ENCODE data around the gene ANKRD9.
"Not testable (repeated sequence)": the region's sequence is repeated elsewhere in the genome, so short reads cannot be mapped to it uniquely, and the experiment has no call there.

Gene ANKRD9

DNA sequence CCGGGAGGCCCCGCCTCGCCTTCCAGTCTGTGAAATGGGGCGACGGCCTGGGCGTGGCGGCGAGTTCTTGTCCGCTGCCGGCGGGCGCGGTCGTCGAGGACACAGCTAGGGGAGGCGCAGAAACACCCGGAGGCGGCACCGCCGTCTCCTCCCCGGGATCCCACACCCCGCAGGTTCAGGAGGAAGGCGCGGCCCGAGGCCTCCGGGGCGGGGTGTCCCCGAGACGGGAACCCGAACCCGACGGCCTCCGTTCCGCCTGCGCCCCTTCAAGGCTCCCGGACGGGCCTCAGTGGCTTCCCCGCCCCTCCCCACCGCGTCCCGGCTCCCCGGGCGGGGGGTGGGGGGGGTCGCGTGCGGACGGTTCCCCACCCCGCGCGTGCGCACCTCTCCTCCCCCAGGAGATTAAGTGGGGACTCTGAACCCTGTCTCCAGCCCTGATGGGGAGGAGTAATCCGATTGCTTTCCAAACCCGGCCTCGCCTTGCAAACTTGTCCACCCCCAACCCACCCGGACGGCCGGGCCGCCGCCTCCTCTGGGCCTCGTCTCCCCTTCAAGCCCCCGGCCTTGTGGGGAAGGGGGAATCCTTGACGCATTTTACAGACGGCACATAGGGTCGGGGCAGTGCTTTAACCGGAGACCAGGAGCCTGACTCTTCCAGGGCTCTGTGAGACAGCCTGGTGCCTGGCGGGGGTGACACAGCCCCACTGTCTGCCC, 35.3 kb upstream of the ANKRD9 start:
- H3K9ac ChIP-seq (ENCODE audit: low read length), result peak overlapping the region; percentile 57
- peaks cover 20% of the 10 kb centered on the region for H3K4me1 ChIP-seq (ENCODE audit: control insufficient read depth, insufficient read depth, low read length)
- no peaks in the 10 kb centered on the region for H3K36me3 ChIP-seq (ENCODE audit: control insufficient read depth, insufficient read depth, low read length)
- no peaks in the 10 kb centered on the region for H3K9me3 ChIP-seq (ENCODE audit: control insufficient read depth, low read length)
- peaks cover 15% of the 10 kb centered on the region for H3K27me3 ChIP-seq (ENCODE audit: control insufficient read depth, insufficient read depth, low read length)
- no peak overlapping the region for H3K4me3 ChIP-seq (ENCODE audit: low read length)

DNA sequence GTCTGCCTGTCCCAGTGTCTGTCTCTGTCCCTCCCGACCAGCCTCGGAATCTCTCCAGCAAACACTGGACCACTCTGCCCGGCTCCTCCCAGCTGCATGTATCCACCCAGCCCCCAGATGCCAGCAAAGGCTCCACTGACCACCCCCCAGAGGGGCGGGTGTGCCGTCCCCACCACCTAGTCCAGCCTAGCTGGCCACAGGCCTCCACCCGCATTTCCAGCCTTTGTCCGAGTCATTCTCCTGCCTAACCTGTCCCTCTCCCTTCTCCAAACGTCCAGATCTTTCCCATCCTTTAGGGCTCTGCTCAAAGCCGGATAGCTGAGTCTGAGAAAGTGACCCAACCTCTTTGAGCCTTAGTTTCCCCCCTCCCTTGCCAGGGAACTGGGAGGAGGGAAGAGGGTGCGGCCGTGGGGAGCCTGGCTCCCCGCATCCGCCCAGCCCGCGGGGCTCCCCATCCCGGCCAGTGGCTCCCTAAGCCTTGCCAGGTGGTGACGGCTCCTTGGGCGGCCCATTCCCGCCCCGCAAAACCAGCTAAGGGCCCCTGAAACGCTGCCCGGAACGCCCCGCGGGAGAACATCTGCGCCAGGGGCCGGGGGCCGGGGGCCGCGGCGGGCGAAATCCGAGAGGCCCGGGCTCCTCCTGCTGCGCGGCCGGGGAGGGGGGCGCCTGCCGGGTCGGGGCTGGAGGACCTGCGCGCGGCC, 34.6 kb upstream of the ANKRD9 start:
- Histone ChIP-seq H3K4me3 (ENCODE audit: low read length) (no peak overlapping the region), H3K9ac (ENCODE audit: low read length) (no peak overlapping the region), H3K27me3 (ENCODE audit: control insufficient read depth, insufficient read depth, low read length) (peaks cover 15% of the 10 kb centered on the region), H3K9me3 (ENCODE audit: control insufficient read depth, low read length) (no peaks in the 10 kb centered on the region), H3K36me3 (ENCODE audit: control insufficient read depth, insufficient read depth, low read length) (no peaks in the 10 kb centered on the region), H3K4me1 (ENCODE audit: control insufficient read depth, insufficient read depth, low read length) (peaks cover 20% of the 10 kb centered on the region)

DNA sequence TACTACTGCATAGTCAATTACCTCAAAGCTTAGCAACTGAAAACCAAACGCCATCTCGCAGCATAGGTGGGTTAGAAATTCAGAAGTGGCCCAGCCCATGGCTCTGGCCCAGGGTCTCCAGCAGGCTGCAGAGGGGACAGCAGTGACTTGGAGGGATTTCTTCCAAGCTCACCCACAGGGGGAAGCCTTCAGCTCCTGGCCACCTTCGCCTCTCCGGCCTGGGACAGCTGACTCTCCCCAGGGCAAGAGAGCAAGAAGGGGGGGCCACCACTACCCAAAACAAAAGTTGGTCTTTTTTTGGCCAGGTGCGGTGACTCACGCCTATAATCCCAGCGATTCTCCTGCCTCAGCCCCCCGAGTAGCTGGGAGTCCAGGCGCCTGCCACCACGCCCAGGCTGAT, 32.2 kb upstream of the ANKRD9 start:
- Histone ChIP-seq H3K9me3 (ENCODE audit: control insufficient read depth, low read length) (no peaks in the 10 kb centered on the region), H3K36me3 (ENCODE audit: control insufficient read depth, insufficient read depth, low read length) (no peaks in the 10 kb centered on the region), H3K4me1 (ENCODE audit: control insufficient read depth, insufficient read depth, low read length) (peaks cover 20% of the 10 kb centered on the region), H3K9ac (ENCODE audit: low read length) (no peak overlapping the region), H3K27me3 (ENCODE audit: control insufficient read depth, insufficient read depth, low read length) (peaks cover 15% of the 10 kb centered on the region), H3K4me3 (ENCODE audit: low read length) (no peak overlapping the region)

DNA sequence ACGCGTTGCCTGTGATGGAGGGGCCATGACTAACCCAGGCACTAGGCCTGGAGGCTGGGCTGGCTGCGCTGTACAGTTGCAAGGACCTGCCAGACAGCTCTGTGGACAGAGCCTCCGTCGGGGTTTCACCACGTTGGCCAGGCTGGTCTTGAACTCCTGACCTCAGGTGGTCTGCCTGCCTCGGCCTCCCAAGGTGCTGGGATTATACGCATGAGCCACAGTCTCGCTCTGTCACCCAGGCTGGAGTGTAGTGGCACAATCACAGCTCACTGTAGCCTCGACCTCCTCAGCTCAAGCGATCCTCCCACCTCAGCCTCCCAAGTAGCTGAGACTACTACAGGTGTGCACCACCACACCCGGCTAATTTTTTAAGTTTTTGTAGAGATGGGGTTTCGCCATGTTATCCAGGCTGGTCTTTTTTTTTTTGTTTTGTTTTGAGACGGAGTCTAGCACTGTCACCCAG, 31.5 kb upstream of the ANKRD9 start:
- not testable (repeated sequence) for H3K9ac ChIP-seq (ENCODE audit: low read length); H3K36me3 ChIP-seq (ENCODE audit: control insufficient read depth, insufficient read depth, low read length); H3K9me3 ChIP-seq (ENCODE audit: control insufficient read depth, low read length); H3K4me3 ChIP-seq (ENCODE audit: low read length)
- peaks cover 15% of the 10 kb centered on the region for H3K27me3 ChIP-seq (ENCODE audit: control insufficient read depth, insufficient read depth, low read length)
- peaks cover 20% of the 10 kb centered on the region for H3K4me1 ChIP-seq (ENCODE audit: control insufficient read depth, insufficient read depth, low read length)

DNA sequence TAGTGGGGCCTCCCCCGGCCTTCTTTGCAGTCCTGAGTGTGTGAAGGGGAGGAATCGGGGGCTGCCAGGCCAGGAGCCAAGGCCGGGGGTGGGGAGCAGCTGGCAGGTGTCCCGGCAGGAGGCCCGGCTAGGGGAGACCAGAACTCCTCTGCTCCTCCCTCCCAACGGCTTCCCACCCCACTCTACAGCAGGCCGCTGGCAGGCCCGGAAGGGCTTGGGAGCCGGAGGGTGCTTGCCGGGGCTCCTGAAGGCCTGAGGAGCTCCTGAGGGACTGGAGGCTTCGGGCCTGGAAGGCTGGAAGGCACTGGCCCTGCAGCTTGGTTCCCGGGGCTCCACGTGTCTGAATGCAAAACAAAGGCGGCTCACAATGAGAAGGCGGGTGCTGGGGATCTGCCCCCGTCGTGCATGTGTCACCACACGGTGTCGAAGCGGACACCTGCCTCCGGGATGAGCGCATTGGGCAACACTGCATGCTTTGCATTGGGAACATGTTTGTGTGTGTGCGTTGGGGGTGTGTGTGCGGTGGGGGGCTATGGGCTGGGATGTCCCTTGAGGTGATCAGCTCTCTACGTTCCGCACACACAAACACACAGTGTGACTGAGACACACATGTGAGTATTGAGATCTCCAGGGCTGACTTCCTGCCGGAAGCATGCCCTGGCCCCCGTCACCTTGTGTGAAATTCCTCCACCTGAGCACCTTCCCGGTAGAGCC, 30.9 kb upstream of the ANKRD9 start:
- Histone ChIP-seq H3K9ac (ENCODE audit: low read length) (no peak overlapping the region), H3K4me1 (ENCODE audit: control insufficient read depth, insufficient read depth, low read length) (peaks cover 18% of the 10 kb centered on the region), H3K4me3 (ENCODE audit: low read length) (no peak overlapping the region), H3K9me3 (ENCODE audit: control insufficient read depth, low read length) (no peaks in the 10 kb centered on the region), H3K27me3 (ENCODE audit: control insufficient read depth, insufficient read depth, low read length) (peaks cover 13% of the 10 kb centered on the region), H3K36me3 (ENCODE audit: control insufficient read depth, insufficient read depth, low read length) (no peaks in the 10 kb centered on the region)

DNA sequence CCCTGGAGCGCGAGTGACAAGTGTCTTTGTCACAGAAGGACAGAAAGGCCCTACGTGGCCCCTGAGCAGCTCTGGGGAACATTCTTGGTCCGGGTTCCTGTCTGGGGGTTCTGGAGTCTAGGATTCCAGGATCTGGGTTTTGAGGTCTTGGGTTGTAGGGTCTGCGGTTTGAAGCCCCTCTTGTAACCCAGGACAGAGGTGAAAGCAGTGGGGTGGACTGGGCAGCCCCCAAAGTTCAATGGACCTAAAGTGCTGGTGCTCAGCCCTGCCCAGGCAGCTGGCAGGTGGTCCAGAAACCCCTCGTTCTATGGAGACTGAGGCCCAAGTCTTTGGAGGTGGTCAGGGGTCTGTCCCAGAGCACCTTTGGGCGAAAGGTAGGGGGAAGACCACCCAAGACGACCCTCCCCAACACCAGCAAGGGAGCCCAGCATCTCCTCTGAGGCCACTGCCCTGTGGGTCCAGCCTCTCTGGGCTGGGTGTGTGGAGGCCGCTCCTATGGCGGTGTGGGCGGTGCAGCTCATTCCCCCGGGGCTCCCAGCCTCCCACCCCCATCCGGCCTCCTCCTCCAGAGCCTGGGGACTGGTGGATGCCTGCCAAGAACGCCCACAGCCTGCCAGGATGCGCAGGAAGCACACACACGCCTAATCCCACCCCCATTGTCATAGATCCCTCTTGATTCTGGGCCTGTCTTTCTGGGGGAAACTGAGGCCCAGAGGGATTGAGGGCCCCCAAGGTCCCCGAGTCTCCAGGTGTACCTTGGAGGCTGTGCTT, 30.2 kb upstream of the ANKRD9 start:
- peaks cover 6% of the 10 kb centered on the region for H3K27me3 ChIP-seq (ENCODE audit: control insufficient read depth, insufficient read depth, low read length)
- H3K36me3 ChIP-seq (ENCODE audit: control insufficient read depth, insufficient read depth, low read length), result no peaks in the 10 kb centered on the region
- H3K4me3 ChIP-seq (ENCODE audit: low read length), result no peak overlapping the region
- peaks cover 11% of the 10 kb centered on the region for H3K4me1 ChIP-seq (ENCODE audit: control insufficient read depth, insufficient read depth, low read length)
- H3K9me3 ChIP-seq (ENCODE audit: control insufficient read depth, low read length), result no peaks in the 10 kb centered on the region
- no peak overlapping the region for H3K9ac ChIP-seq (ENCODE audit: low read length)

DNA sequence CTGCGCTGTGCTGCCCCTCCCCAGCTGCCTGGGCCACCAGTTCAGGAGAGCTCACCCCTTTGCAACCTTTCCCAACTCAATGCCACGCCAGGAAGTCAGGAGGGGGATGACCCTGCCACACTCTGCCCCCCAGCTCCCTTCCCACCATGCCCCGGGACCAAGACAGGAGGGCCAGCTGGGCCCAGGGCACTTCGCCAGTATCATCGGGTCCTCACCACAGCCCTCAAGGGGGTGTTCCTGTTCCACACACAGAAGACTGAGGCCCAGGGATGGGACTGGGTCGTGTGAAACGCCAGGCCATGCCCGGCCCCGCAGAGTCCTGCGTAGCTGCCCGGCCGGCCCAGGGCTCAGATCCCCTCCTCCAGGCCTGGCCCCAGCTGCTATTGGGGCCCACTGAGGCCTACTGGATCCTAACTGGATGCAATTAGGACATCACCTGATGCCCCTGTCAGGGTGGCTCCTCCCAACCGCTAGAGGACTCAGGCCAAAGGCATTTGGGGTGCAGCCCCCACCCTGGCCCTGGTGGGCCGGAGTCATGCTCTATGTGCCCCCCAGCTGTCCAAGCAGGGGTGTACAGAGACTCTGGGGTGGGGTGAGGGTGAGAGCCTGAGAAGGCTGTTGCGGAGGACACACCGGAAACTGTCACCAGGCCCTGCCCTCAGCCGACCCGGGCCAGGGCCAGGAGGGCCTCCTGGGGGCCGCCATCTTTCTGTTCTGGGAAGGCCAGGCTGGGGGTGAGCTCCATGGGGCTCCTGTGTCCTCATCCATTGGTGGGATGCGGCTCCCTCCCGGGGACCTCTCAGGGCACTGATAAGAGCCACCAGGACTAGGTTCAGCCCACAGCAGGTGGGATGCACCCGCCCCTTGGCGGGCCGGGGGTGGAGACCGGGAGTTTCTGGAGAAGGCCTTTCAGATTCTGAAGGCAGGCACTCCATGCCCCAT, 29.3 kb upstream of the ANKRD9 start:
- Histone ChIP-seq H3K4me1 (ENCODE audit: control insufficient read depth, insufficient read depth, low read length) (peaks cover 5% of the 10 kb centered on the region), H3K9me3 (ENCODE audit: control insufficient read depth, low read length) (no peaks in the 10 kb centered on the region), H3K4me3 (ENCODE audit: low read length) (no peak overlapping the region), H3K36me3 (ENCODE audit: control insufficient read depth, insufficient read depth, low read length) (no peaks in the 10 kb centered on the region), H3K27me3 (ENCODE audit: control insufficient read depth, insufficient read depth, low read length) (no peaks in the 10 kb centered on the region), H3K9ac (ENCODE audit: low read length) (no peak overlapping the region)

DNA sequence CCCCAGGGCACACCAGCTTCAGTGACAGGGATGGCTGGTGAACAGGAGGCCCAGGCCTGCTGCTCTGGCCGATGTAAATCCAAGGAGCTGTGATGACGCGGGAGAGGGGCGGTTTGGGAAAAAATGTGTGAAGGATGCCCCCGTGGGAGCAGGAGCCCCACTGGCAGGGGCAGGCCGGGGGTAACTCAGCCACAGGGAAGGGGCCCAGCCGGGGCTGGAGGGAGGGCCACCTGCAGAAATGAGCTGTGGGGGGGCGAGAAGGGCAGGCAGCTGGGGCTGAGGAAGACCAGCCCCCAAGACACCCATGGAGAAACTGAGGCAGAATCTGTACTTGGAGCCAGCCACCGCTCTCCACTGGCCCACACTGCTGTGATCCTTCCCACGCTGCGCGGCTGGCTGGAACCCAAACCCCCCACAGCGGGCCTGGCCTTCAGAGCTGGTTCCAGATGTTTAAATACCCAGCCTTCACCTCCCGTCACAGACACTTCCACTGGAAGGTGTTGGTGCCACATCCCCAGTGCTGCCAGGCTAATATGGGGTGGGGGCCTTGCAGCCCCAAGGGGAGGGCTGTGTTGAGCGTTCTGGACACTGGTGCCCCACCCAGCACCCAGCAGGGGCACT, 28.5 kb upstream of the ANKRD9 start:
- H3K4me1 ChIP-seq (ENCODE audit: control insufficient read depth, insufficient read depth, low read length), result peaks cover 2% of the 10 kb centered on the region
- no peaks in the 10 kb centered on the region for H3K9me3 ChIP-seq (ENCODE audit: control insufficient read depth, low read length)
- H3K36me3 ChIP-seq (ENCODE audit: control insufficient read depth, insufficient read depth, low read length), result no peaks in the 10 kb centered on the region
- no peak overlapping the region for H3K4me3 ChIP-seq (ENCODE audit: low read length)
- H3K27me3 ChIP-seq (ENCODE audit: control insufficient read depth, insufficient read depth, low read length), result no peaks in the 10 kb centered on the region
- no peak overlapping the region for H3K9ac ChIP-seq (ENCODE audit: low read length)

DNA sequence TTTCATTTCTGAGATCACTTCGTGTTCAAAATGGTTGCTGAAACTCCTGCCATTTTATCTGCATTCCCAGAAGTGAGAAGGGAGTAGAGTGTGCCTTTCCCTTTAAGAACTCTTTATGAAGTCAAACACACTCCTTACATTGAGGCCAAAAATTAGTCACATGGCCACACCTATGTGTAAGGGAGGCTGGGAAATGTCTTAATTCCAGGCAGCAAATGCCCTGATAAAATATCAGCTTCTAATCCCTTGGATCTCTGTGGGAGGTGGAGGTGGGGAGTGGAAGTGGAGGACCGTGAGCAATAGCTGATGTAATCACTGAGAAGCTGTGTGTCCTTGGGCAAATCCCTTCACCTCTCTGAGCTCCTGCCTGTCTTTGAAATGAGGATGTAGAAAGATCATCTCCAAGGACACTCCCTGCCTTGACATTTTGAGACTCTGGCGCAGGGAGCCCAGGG, 22.7 kb upstream of the ANKRD9 start:
- no peaks in the 10 kb centered on the region for H3K36me3 ChIP-seq (ENCODE audit: control insufficient read depth, insufficient read depth, low read length)
- H3K4me3 ChIP-seq (ENCODE audit: low read length), result no peak overlapping the region
- no peaks in the 10 kb centered on the region for H3K9me3 ChIP-seq (ENCODE audit: control insufficient read depth, low read length)
- H3K27me3 ChIP-seq (ENCODE audit: control insufficient read depth, insufficient read depth, low read length), result no peaks in the 10 kb centered on the region
- no peak overlapping the region for H3K9ac ChIP-seq (ENCODE audit: low read length)
- peaks cover 31% of the 10 kb centered on the region for H3K4me1 ChIP-seq (ENCODE audit: control insufficient read depth, insufficient read depth, low read length)

DNA sequence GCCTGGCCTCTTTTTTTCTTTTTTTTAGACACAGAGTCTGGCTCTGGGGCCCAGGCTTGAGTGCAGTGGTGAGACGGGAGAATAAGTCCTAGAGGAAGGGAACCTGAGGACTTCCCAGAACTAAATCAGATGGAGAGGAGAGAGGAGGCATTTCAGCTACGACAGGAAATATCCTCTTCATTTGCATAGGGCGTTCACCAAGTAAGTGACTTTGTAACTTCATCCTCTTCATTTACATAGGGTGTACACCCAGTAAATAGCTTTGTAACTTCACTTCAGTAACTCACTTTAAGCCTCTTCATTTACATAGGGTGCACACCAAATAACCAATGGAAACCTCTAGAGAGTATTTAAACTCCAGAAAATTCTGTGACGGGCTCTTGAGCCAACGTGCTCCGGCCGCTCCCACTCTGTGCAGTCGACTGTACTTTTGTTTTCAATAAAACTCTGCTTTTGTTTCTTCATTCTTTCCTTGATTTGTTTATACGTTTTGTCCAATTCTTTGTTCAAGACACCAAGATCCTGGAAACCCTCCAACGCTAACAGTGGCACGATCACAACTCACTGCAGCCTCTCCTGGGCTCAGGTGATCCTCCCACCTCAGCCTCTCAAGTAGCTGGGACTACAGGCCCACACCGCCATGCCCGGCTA, 21.4 kb upstream of the ANKRD9 start:
- peaks cover 43% of the 10 kb centered on the region for H3K4me1 ChIP-seq (ENCODE audit: control insufficient read depth, insufficient read depth, low read length)
- H3K27me3 ChIP-seq (ENCODE audit: control insufficient read depth, insufficient read depth, low read length), result no peaks in the 10 kb centered on the region
- peak overlapping the region; percentile 19 for H3K4me3 ChIP-seq (ENCODE audit: low read length)
- peak overlapping the region; percentile 25 for H3K9ac ChIP-seq (ENCODE audit: low read length)
- no peaks in the 10 kb centered on the region for H3K36me3 ChIP-seq (ENCODE audit: control insufficient read depth, insufficient read depth, low read length)
- H3K9me3 ChIP-seq (ENCODE audit: control insufficient read depth, low read length), result no peaks in the 10 kb centered on the region

All from mucosa of stomach (tissue), 1 donor.